NCI-H2196 treated with DMSO at 0.1 percent for 48 hours (cell line): Measurements from ENCODE around the gene ARHGEF40.
"Not testable (repeated sequence)": the region's sequence is repeated elsewhere in the genome, so short reads cannot be mapped to it uniquely, and the experiment has no call there.

ENCODE experiments used
- DNase-seq: peaks from one replicate; lab custom pipeline; 2025; ENCODE audit not compliant: unreplicated experiment; lab: John Stamatoyannopoulos, UW

Gene ARHGEF40

DNA sequence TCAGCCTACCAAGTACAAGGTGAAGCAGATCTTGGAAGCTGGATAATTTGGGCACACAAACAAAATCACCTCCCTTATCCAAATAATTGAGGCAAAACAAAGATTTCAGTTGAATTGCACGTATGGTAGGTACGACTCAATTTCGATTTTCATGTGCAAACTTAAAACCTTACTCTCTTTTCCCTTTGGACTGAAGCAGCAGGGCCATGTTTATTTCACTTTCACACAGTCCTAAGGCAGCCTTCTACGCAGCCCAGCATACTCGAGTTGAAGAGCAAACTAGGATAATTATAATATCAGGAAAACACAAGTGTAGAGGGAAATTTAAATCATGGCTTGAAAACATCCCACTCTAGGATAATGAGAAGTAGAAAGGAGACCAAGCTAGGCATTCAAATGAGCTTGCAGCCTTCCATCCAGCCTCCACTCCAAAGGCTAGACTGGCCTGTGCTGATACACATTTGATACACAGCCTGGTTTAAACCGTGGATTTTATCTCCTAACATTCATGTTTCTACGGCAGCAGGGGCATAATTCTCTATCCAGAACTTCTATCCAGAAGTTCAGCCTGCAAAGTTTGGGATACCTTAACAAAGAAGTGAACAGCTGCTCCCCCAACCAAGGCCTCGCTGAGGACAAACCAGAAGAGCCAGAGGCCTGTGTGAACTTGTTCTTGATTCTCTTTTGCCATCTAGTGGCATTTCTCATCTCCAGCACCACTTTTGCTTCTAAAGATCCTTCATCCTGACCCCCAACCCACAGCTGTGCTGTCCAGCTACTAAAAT, 30.3 kb upstream of the ARHGEF40 start:
- peak; percentile 48 for DNase-seq

DNA sequence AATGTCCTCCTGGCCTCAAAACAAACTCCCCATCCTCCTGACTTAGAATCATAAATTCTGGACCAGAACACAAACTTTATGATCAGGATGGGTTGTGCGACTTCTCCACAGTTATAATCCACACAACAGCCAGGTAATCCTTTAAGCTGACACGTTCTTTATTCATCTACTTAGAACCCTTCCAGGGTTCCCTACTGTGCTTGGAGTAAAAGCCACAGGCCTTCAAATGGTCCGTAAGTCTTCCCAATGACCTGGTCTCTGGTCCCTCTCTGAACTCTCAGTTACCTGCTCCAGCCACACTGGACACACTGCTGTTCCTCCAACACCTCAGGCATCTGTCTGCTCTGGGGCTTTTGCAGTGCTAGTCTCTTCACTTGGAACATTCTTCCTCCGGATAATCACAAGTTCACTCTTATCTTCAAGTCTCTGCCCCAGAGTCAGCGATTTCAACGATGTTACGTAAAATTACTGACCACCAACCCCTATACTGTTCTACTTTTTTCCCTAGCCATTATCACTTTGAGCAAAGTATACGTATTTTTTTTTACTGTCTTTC, 29.7 kb upstream of the ARHGEF40 start:
- no peak for DNase-seq

DNA sequence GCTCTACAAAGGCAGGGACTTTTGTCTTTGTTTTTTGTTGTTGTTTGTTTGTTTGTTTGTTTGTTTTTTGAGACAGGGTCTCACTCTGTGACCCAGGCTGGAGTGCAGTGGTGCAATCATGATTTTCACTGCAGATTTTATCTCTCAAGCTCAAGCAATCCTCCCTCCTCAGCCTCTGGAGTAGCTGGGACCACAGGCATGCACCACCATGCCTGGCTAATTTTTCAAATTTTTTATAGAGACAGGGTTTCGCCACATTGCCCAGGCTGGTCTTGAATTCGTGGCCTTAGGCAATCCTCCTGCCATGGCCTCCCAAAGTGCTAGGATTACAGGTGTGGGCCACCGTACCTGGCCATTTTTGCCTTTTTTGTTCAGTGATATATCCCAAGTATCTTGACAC, 29.2 kb upstream of the ARHGEF40 start:
- not testable (repeated sequence) for DNase-seq

DNA sequence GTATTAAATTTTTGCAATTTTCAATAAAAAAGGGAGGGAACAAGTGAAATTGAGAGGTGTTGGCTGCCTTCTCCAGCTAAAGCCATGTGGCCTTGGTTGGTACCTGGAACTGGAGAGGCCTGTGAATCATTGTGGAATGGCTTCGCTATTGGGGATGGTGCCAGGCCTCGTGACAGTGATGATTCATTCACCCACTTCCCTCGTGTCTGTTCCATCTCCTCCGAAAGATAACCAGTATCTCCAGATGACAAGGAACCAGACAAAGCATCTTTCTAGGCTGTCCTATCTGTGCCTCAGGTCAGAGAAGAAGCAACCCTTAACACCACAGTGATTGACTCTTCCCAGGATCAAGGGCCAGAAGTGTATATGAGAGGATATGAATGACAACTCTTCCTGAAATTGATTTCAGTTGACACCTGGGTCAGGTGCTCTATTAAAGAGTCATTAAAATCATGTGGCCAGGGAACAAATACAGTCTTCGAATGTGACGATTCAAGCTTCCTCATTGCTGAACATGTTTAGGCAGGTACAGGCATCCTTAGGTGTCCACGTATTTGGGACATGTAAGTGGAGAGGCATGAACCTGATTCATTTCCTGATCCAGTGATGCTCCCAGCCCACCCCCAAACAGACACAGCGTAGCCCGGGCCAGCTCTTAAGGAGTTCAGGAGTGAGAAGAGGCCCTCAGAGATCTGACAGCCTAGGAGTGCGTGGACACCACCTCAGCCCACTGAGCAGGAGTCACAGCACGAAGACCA, 28.2 kb upstream of the ARHGEF40 start, which contains the start of gene RNASE7:
Gene RNASE7, plus strand, starts transcription at position 687 of the 758 bp plus-strand sequence. CDS start 631 bp downstream, outside the sequence.
- DNase-seq: no peak

DNA sequence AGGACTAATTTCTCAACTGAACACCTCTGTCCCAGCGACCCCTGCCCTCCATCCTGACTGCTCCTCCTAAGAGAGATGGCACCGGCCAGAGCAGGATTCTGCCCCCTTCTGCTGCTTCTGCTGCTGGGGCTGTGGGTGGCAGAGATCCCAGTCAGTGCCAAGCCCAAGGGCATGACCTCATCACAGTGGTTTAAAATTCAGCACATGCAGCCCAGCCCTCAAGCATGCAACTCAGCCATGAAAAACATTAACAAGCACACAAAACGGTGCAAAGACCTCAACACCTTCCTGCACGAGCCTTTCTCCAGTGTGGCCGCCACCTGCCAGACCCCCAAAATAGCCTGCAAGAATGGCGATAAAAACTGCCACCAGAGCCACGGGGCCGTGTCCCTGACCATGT, 27.2 kb upstream of the ARHGEF40 start:
- DNase-seq: no peak

DNA sequence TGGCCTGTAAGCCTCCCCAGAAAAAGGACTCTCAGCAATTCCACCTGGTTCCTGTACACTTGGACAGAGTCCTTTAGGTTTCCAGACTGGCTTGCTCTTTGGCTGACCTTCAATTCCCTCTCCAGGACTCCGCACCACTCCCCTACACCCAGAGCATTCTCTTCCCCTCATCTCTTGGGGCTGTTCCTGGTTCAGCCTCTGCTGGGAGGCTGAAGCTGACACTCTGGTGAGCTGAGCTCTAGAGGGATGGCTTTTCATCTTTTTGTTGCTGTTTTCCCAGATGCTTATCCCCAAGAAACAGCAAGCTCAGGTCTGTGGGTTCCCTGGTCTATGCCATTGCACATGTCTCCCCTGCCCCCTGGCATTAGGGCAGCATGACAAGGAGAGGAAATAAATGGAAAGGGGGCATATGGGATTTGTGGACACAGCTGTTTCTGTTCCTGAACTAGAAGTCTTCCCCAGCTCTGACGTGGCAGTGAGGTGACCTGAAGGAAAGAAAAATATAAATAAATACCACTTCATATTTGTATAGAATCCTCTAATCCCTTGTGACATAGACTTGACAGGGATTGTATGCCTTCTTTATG, 26.6 kb upstream of the ARHGEF40 start:
- DNase-seq: no peak

DNA sequence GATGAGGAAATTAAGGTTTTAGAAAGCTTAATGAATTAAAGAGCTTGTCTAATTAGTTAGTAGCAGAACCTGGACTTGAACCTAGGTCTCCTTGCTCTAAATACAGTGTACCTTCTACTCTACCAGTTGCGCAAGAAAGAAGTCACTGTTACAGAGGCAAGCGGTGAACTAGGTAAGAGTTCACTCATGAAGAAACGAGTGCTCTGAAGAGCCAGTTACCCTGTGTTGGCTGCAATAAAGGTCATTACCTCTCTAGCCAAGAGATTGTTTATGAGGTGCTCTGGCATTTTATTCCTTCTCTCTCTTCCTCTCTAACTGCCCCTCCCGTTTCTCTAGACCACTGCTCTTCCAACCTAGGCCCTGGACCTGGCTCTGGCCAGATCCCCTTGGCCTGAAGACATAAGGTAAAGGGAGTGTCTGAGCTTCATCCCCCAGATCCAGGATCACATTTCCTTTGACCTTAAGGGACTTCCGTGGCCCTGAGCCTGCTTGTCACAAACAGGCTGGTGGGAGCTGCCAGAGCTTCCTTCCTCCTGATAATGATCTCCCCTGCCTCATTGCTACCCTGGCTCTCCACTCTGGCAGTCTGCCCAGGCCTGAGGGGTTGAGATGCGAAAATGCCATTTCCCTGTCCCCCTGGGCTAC, 26.0 kb upstream of the ARHGEF40 start:
- DNase-seq: no peak

DNA sequence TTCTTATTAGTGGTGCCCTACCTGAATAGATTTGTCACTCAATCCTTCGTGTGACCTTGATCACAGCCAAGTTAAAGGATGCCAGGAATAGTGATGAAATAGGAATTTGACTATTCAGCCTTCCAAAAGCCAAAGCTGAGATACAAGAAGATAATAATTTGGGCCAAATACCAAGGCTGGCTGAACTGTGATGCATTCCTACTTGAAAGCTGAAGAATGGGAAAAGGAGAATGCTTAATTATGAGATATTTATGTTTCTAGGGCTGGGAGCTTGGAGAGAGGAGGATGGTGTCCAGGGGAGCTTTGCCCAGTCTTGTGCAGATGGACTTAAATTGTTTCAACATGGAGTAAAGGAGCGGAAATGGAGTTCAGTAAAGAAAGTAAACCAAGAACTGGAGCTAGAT, 22.7 kb upstream of the ARHGEF40 start:
- DNase-seq: no peak

DNA sequence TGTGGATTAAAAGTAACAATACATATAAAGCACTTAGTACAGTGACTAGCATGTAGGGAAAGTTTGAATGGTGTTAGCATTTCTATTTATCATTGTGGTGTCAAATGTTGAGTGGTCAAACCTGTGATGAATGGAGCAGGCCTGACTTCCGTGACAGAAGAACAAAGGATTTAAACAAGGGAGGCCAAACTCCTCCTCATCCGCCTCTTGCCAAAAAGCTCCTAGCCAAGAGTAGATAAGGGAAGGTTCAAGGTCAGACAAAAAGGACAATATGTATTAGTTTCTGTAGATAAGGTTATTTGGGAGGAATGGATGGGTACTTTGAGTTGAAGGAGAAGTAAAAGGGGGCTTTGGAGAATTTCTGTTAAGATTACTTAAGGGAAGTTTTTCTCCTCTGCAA, 21.5 kb upstream of the ARHGEF40 start:
- no peak for DNase-seq

DNA sequence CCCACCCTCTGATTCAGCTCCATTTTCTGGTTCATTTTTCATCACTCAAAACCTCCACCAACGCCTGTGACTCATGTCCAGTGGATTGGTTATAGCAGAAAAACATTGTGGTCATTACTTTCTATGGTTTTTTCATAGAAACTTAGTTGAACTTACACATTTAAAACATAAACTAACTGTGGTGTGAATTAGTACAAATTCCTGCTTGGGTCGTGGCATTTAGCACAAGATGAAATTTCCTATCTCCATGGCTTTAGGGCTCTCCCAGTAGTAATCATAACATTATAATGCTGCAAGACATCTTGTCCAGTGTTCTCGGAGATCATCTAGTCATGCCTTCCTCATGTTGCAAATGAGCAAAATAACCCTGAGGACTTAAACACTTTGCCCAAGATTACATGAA, 20.8 kb upstream of the ARHGEF40 start:
- no peak for DNase-seq

DNA sequence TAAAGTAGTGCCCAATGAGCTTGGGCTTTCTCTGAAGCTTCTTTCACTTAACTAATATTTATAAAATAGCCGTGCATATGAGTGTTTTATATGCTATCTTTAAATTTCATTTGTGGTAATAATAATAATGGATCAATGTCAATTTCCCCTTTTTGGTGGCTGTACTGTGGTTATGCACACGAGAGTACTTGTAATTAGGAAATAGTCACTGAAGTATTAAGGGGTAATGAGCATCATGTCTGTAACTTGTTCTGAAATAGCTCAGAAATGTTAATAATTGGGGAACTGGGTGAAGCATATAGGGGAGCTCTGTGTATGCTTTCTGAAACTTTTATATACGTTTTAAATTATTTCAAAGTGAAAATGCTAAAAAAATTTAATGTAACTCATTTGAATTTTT, 19.5 kb upstream of the ARHGEF40 start:
- DNase-seq: no peak

DNA sequence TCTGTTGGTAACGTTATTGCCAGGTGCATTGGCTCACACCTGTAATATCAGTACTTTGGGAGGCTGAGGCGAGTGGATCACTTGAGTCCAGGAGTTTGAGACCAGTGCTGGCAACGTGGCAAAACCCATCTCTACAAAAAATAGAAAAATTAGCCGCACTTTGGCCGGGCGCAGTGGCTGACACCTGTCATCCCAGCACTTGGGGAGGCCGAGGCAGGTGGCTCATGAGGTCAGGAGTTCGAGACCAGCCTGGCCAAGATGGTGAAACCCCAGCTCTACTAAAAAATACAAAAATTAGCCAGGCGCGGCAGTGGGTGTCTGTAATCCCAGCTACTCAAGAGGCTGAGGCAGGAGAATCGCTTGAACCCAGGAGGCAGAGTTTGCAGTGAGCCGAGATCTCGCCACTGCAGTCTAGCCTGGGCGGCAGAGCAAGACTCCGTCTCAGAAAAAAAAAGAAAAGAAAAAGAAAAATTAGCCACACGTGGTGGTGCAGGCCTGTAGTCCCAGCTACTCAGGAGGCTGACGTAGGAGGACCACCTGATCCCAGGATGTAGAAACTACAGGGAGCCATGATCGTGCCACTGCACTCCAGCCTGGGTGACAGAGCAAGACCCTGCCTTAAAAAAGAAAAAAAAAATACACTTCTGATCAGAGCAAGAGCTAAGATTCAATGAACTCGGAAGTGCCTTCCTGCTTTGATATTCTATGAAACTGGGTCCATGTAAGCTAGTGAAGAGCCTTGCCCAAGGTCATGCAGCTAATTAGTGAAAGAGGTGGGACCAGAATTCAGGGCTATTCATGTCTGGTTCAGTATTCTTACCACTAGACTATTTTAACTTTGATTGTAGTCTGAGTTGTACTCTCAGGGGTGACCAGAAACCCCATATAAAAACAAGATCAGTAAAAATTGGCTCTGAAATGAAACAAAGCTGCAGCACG, 16.7 kb upstream of the ARHGEF40 start:
- DNase-seq: no peak

DNA sequence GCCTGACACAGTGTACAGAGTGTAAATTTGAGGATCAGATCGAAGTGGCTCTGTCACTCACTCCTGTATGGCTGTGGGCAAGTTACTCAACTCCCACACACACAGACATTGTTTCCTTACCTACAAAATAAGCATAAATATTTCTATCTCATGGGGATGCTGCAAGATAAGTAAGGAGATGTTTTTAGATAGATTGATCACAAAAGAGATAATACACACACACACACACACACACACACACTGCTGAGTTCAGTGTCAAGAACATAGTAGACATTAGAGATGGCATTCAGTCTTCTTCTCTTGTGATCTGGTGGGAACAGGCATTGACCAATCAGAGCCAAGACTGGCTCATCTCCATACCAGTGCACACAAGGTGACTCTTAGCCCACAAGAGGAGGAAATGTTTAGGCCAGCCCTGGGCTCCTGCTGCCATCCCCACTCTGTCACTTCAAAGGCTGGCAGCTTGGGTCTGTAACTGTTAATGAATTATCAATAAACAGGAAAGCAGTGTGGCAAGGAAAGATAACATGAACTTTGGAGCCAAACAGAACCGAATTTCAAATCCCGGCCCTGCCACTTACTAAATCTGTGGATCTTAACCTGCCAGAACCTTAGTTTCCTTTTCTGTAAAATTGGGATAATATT, 15.9 kb upstream of the ARHGEF40 start:
- no peak for DNase-seq

DNA sequence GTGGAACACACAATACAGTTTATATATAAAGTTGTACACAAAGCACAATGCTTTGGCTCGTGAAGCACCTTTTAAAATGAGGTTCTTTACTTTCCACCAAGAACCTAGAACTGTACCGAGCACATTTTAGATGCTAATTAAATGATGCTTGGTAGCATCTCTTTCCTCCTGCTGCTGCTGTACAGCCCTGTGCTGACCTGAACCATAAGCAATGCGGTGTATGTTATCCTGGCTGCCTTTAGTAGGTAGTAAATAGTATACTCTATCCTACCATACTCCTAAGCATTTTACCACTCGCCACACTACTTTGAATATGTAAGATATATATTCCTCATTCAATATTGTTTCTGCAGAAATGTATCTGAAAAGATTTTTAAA, 15.3 kb upstream of the ARHGEF40 start:
- no peak for DNase-seq

DNA sequence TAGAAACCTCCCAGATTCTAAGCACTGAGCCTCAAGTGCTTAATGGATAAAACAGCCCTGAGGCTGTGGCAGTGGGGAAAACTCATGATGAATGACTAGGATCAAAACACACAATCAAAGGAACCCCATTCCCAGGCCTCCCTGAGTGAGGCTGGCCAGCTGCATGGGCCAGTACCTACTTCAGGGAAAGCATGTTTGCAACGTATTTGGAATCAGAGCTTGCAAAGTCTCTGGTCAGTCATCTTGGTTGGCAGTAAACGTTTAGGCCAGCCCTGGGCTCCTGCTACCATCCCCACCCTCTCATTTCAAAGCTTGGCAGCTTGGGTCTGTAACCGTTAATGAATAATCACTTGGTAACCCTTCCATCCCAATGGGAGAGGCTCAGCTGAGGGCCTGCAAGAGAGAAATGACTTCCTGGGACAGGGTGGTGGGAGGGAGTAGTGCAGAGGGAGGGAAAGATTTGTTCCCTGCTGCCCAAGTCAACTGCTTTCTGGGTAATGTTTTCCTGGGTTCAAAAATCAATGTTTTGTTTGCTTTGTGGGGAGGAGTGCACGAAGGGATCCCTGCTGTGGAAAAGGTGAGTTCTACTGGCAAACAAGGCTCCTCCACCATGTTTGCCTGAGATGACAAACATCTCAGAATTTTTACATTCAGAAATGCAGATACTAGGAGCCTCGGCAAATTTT, 14.5 kb upstream of the ARHGEF40 start:
- DNase-seq: no peak

DNA sequence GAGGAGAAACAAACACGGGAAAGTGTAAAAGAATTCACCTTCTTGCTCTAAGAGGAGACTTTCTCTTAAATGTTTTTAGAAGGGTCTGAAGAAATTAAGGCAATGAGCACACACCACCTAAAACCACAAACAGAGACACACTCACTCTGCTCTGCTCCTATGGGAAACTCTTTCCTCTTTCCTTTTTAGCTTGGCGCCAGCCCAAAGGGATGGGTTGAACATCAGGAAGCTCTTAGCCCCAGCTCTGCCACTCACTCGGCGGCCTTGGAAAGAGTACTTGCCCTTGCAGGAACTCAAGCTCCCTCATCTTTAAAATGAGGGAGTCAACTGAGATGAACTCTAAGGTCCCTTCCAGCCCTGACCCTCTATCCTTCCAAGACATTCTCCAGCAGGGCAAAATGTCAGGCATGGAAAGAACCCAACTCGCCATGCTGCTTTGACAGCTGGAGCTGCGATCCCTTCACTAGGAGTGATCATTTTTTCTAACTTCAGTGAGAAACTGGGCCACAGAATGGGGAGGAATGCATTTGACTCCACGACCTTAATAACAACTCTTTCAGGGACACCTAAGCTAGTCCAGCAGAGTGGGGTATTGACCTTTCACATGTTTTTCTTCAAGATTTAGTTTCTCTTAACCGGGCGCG, 13.5 kb upstream of the ARHGEF40 start:
- no peak for DNase-seq

DNA sequence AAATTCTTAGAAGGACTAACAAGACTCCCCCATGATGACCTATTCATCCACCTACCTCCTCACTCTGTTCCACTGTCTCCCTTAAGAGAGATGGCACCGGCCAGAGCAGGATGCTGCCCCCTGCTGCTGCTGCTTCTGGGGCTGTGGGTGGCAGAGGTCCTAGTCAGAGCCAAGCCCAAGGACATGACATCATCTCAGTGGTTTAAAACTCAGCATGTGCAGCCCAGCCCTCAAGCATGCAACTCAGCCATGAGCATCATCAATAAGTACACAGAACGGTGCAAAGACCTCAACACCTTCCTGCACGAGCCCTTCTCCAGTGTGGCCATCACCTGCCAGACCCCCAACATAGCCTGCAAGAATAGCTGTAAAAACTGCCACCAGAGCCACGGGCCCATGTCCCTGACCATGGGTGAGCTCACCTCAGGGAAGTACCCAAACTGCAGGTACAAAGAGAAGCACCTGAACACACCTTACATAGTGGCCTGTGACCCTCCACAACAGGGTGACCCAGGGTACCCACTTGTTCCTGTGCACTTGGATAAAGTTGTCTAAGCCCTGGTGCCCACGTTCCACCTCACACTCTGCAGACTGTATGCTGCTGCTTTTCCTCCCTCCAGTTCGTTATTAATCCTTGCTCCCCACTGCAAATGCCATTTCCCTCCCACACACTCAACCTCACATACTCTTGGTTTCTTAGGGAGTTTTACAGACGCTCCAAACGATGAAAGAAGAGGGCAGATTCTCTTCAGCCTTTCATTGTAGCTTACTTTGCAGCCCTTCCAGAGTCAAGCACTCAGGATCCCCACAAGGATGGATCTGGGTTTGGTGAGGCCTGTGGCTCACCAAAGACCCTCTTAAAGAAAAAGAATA, 12.1 kb upstream of the ARHGEF40 start, which contains the start of gene RNASE8:
Gene RNASE8, plus strand, starts transcription at position 20 of the 873 bp plus-strand sequence. Its CDS starts 71 bp downstream, at position 91.
- no peak for DNase-seq
